Fibroblast of lung (primary cell): Measurements from ENCODE around the gene JAK1.

ENCODE experiments used
- CTCF ChIP-seq, 2 donors: IDR thresholded peaks in 1 of 2; conservative IDR thresholded peaks in 1 of 2; 1 replicate in 1 of 2; 2 replicates in 1 of 2; pipeline ENCODE4 v1.5.1; 2011 to 2012; ENCODE audit warnings: low read length in 2 of 2, control low read depth in 1 of 2, inconsistent platforms in 1 of 2, low read depth in 1 of 2, mild to moderate bottlenecking in 1 of 2
- EZH2 ChIP-seq: IDR thresholded peaks from 2 replicates; pipeline ENCODE4 v1.5.1; 2012; ENCODE audit warnings: low read length, control low read depth, mild to moderate bottlenecking; ENCODE audit errors: missing control alignments

GRCh38 chr1:64864018-64864940 is 102.1 kb downstream of the JAK1 start:
- TF ChIP-seq CTCF (conservative IDR thresholded peaks at IDR 0.05 in 1 of 2, IDR thresholded peaks at IDR 0.05 in 1 of 2; ENCODE audit: low read depth in 1 of 2, low read length in 2 of 2), result no peak
- no peak for TF ChIP-seq EZH2
